Neural progenitor cell (in vitro differentiated cells): ENCODE results near the gene OR1L1. TPM values are rescaled to one million over a fixed set of nuclear protein-coding genes. Genes with fewer than 3 reads are reported as not detected.

Source experiments
- DNase-seq: peaks from one replicate; pipeline ENCODE4 v3.0.0-alpha.2; 2016; ENCODE audit warnings: low spot score
- H2AFZ ChIP-seq: fragments of 200-600 bp; sonication (generic); replicated peaks from 2 replicates; pipeline ENCODE4 v1.6.1; 2016; ENCODE audit warnings: antibody characterized with exemption
- H3F3A ChIP-seq: fragments of 200-600 bp; sonication (generic); 2 replicates; pipeline ENCODE4 v1.6.1; 2016; ENCODE audit warnings: antibody characterized with exemption, low read depth
- H3K27ac ChIP-seq: fragments of 200-600 bp; sonication (generic); 2 replicates; pipeline ENCODE4 v1.5.1; 2016; ENCODE audit warnings: mild to moderate bottlenecking
- H3K27me3 ChIP-seq: fragments of 200-600 bp; sonication (generic); 2 replicates; pipeline ENCODE4 v1.6.1; 2016; ENCODE audit warnings: mild to moderate bottlenecking, moderate library complexity
- H3K36me3 ChIP-seq: fragments of 200-600 bp; sonication (generic); 2 replicates; pipeline ENCODE4 v1.5.1; 2016
- H3K4me1 ChIP-seq: fragments of 200-600 bp; sonication (generic); 2 replicates; pipeline ENCODE4 v1.6.1; 2016; ENCODE audit warnings: mixed run types
- H3K4me2 ChIP-seq: fragments of 200-600 bp; sonication (generic); 2 replicates; pipeline ENCODE4 v1.6.1; 2016
- H3K4me3 ChIP-seq: fragments of 200-600 bp; sonication (generic); 2 replicates; pipeline ENCODE4 v1.5.1; 2016
- H3K79me2 ChIP-seq: fragments of 200-600 bp; sonication (generic); 2 replicates; pipeline ENCODE4 v1.6.1; 2016; ENCODE audit warnings: low read depth
- H3K9ac ChIP-seq: fragments of 200-600 bp; sonication (generic); 2 replicates; pipeline ENCODE4 v1.6.1; 2016
- H3K9me3 ChIP-seq: fragments of 200-600 bp; sonication (generic); 2 replicates; pipeline ENCODE4 v1.5.1; 2016; ENCODE audit warnings: low read depth
- H4K20me1 ChIP-seq: fragments of 200-600 bp; sonication (generic); 2 replicates; pipeline ENCODE4 v1.6.1; 2016; ENCODE audit warnings: low read depth
- H3K27ac Mint-ChIP-seq: 3 replicates; pipeline ENCODE4 v1.8.0; 2021; ENCODE audit warnings: mixed read lengths
- H3K27me3 Mint-ChIP-seq: 2 replicates; pipeline ENCODE4 v1.8.0; 2022; ENCODE audit warnings: low read depth, mild to moderate bottlenecking, inconsistent platforms, moderate library complexity, mixed read lengths; ENCODE audit not compliant: insufficient read depth
- H3K36me3 Mint-ChIP-seq: 3 replicates; pipeline ENCODE4 v1.8.0; 2021; ENCODE audit warnings: mixed read lengths
- H3K4me1 Mint-ChIP-seq: 3 replicates; pipeline ENCODE4 v1.8.0; 2021; ENCODE audit warnings: mixed read lengths
- H3K4me3 Mint-ChIP-seq: 3 replicates; pipeline ENCODE4 v1.8.0; 2021; ENCODE audit warnings: mild to moderate bottlenecking, moderate library complexity, mixed read lengths
- H3K9me3 Mint-ChIP-seq: 3 replicates; pipeline ENCODE4 v1.8.0; 2020; ENCODE audit warnings: mixed read lengths
- CTCF ChIP-seq: fragments of 200-600 bp; sonication (generic); IDR thresholded peaks from 2 replicates; pipeline ENCODE4 v1.5.1; 2017; ENCODE audit warnings: antibody characterized with exemption, mild to moderate bottlenecking
- EZH2 ChIP-seq: fragments of 200-600 bp; sonication (generic); IDR thresholded peaks from 2 replicates; pipeline ENCODE4 v1.6.1; 2017; ENCODE audit warnings: antibody characterized with exemption, mild to moderate bottlenecking, moderate library complexity
- EZH2phosphoT487 ChIP-seq: fragments of 200-600 bp; sonication (generic); IDR thresholded peaks from 2 replicates; pipeline ENCODE4 v1.6.1; 2017; ENCODE audit warnings: antibody characterized with exemption
- total RNA-seq: library from RNA; depleted of rRNA; stranded (reverse); fragments of >200 nt; gene quantifications from 2 replicates; pipeline ENCODE4 v1.2.3, GENCODE V29; 2015; ENCODE audit warnings: low replicate concordance

OR1L1 gene
- total RNA-seq, 1 donor from 2014 or later = not detected

GRCh38 chr9:122642226-122642625, 19.3 kb upstream of the OR1L1 start:
- no peak overlapping the region for H3K27ac ChIP-seq
- peaks cover 2% of the 10 kb centered on the region for H3K27me3 Mint-ChIP-seq
- no peaks in the 10 kb centered on the region for H3K27me3 ChIP-seq
- H3K36me3 Mint-ChIP-seq = no peaks in the 10 kb centered on the region
- no peaks in the 10 kb centered on the region for H3K9me3 Mint-ChIP-seq
- TF ChIP-seq EZH2 (no peak), CTCF (no peak), EZH2phosphoT487 (no peak)
- H3K79me2 ChIP-seq = no peaks in the 10 kb centered on the region
- peaks cover 30% of the 10 kb centered on the region for H3K9me3 ChIP-seq
- H3K4me1 Mint-ChIP-seq = no peaks in the 10 kb centered on the region
- DNase-seq = no peak
- H4K20me1 ChIP-seq = no peaks in the 10 kb centered on the region
- H3K4me3 ChIP-seq = no peak overlapping the region
- no peak overlapping the region for H2AFZ ChIP-seq
- H3K27ac Mint-ChIP-seq = no peak overlapping the region
- no peaks in the 10 kb centered on the region for H3K4me1 ChIP-seq
- no peaks in the 10 kb centered on the region for H3K36me3 ChIP-seq
- H3K9ac ChIP-seq = no peak overlapping the region
- H3K4me3 Mint-ChIP-seq = no peak overlapping the region
- H3F3A ChIP-seq = no peaks in the 10 kb centered on the region
- H3K4me2 ChIP-seq = no peak overlapping the region

GRCh38 chr9:122656378-122656777, 5.1 kb upstream of the OR1L1 start:
- no peaks in the 10 kb centered on the region for H3K9me3 Mint-ChIP-seq

GRCh38 chr9:122657527-122657926, 4.0 kb upstream of the OR1L1 start, which contains the start of gene OR1B1:
Gene OR1B1, minus strand, starts transcription at chr9:122657627.
- Histone ChIP-seq H3K4me2 (no peak within 1 kb of the TSS), H3K27ac (no peak within 1 kb of the TSS), H2AFZ (no peak within 1 kb of the TSS), H3K9ac (no peak within 1 kb of the TSS), H3F3A (no peaks in the 10 kb centered on the region), H4K20me1 (no peaks in the 10 kb centered on the region), H3K27me3 (no peaks in the 10 kb centered on the region), H3K4me1 (no peaks in the 10 kb centered on the region), H3K79me2 (no peaks in the 10 kb centered on the region), H3K9me3 (peaks cover 13% of the 10 kb centered on the region), H3K36me3 (no peaks in the 10 kb centered on the region), H3K4me3 (no peak within 1 kb of the TSS)
- H3K27ac Mint-ChIP-seq = no peak within 1 kb of the TSS
- no peak for DNase-seq
- H3K27me3 Mint-ChIP-seq = peaks cover 3% of the 10 kb centered on the region
- H3K36me3 Mint-ChIP-seq = no peaks in the 10 kb centered on the region
- no peak within 1 kb of the TSS for H3K4me3 Mint-ChIP-seq
- no peaks in the 10 kb centered on the region for H3K9me3 Mint-ChIP-seq
- no peaks in the 10 kb centered on the region for H3K4me1 Mint-ChIP-seq
- TF ChIP-seq CTCF (no peak), EZH2phosphoT487 (no peak), EZH2 (no peak)

More at GRCh38 chr9:122656378-122656777, 5.1 kb upstream of the OR1L1 start:
- DNase-seq = no peak
- Histone ChIP-seq H3K4me2 (no peak overlapping the region), H3K9ac (no peak overlapping the region), H3K36me3 (no peaks in the 10 kb centered on the region), H4K20me1 (no peaks in the 10 kb centered on the region), H3K4me1 (no peaks in the 10 kb centered on the region), H3K4me3 (no peak overlapping the region), H3K79me2 (no peaks in the 10 kb centered on the region), H2AFZ (no peak overlapping the region), H3K27ac (no peak overlapping the region), H3K27me3 (no peaks in the 10 kb centered on the region), H3F3A (no peaks in the 10 kb centered on the region), H3K9me3 (peaks cover 15% of the 10 kb centered on the region)
- H3K4me3 Mint-ChIP-seq = no peak overlapping the region
- no peak overlapping the region for H3K27ac Mint-ChIP-seq
- no peaks in the 10 kb centered on the region for H3K27me3 Mint-ChIP-seq
- H3K4me1 Mint-ChIP-seq = no peaks in the 10 kb centered on the region
- TF ChIP-seq EZH2phosphoT487 = no peak
- no peak for TF ChIP-seq EZH2
- TF ChIP-seq CTCF = no peak
- no peaks in the 10 kb centered on the region for H3K36me3 Mint-ChIP-seq
